SK-N-SH (cell line): Measurements from ENCODE around the gene NPAS3. TPM values are rescaled to one million over a fixed set of nuclear protein-coding genes. Genes with fewer than 3 reads are reported as not detected.

Source experiments
- CTCF ChIA-PET: fragments of 300-600, 350-600 bp; formaldehyde crosslinking; extraction: SDS; loops from one replicate; lab custom pipeline; 2021; lab: Yijun Ruan, JAX
- POLR2A ChIA-PET: fragments of 350-600 bp; sonication (Branson Sonifier 250); formaldehyde crosslinking; extraction: SDS; loops from one replicate; lab custom pipeline; 2020; ENCODE audit warnings: antibody characterized with exemption, inconsistent platforms; lab: Yijun Ruan, JAX
- DNase-seq: peaks from one replicate; pipeline ENCODE4 v3.0.0; 2012
- H2AFZ ChIP-seq: fragments of 200-600 bp; sonication (generic); 2 replicates; pipeline ENCODE4 v1.8.1; 2016; ENCODE audit warnings: antibody characterized with exemption, mild to moderate bottlenecking, low read depth
- H3F3A ChIP-seq: fragments of 200-600 bp; sonication (generic); replicated peaks from 2 replicates; pipeline ENCODE3; 2016; ENCODE audit warnings: antibody characterized with exemption, mild to moderate bottlenecking; ENCODE audit not compliant: insufficient read depth
- H3K27ac ChIP-seq, 2 experiments: fragments of 200-500 bp in 1 of 2; fragments of 200-600 bp in 1 of 2; sonication (Bioruptor generic) in 1 of 2; sonication (generic), shearing (Covaris generic) in 1 of 2; 2 replicates each; pipeline versions ENCODE4 v1.5.1 to v1.6.1; 2014 to 2016; ENCODE audit warnings: low read depth in 2 of 2, inconsistent platforms in 1 of 2, low read length in 1 of 2, mild to moderate bottlenecking in 1 of 2, mixed read lengths in 1 of 2
- H3K27me3 ChIP-seq: fragments of 200-600 bp; sonication (generic), shearing (Covaris generic); 2 replicates; pipeline ENCODE4 v1.6.1; 2016; ENCODE audit warnings: mixed run types; ENCODE audit not compliant: insufficient read depth
- H3K36me3 ChIP-seq, 2 experiments: fragments of 200-500 bp in 1 of 2; fragments of 200-600 bp in 1 of 2; sonication (Bioruptor generic) in 1 of 2; sonication (generic) in 1 of 2; replicated peaks in 1 of 2; 2 replicates each; pipeline versions ENCODE3 to v1.5.1; 2014 to 2016; ENCODE audit warnings: low read length in 1 of 2, mild to moderate bottlenecking in 1 of 2; ENCODE audit not compliant: insufficient read depth in 2 of 2, control insufficient read depth in 1 of 2
- H3K4me1 ChIP-seq, 2 experiments: fragments of 200-500 bp in 1 of 2; fragments of 200-600 bp in 1 of 2; sonication (Bioruptor generic) in 1 of 2; sonication (generic), shearing (Covaris generic) in 1 of 2; 2 replicates each; pipeline versions ENCODE4 v1.5.1 to v1.6.1; 2014 to 2016; ENCODE audit warnings: low read depth in 1 of 2, low read length in 1 of 2, mixed run types in 1 of 2; ENCODE audit not compliant: insufficient read depth in 2 of 2, control insufficient read depth in 1 of 2
- H3K4me2 ChIP-seq: fragments of 200-600 bp; sonication (generic), shearing (Covaris generic); 2 replicates; pipeline ENCODE4 v1.6.1; 2017; ENCODE audit warnings: mixed run types
- H3K4me3 ChIP-seq, 2 experiments: fragments of 200-500 bp in 1 of 2; fragments of 200-600 bp in 1 of 2; sonication (Bioruptor generic) in 1 of 2; sonication (generic), shearing (Covaris generic) in 1 of 2; 2 replicates each; pipeline versions ENCODE4 v1.5.1 to v1.8.1; 2014 to 2016; ENCODE audit warnings: low read depth in 2 of 2, inconsistent platforms in 1 of 2, low read length in 1 of 2, mild to moderate bottlenecking in 1 of 2, mixed read lengths in 1 of 2, moderate library complexity in 1 of 2
- H3K79me2 ChIP-seq: fragments of 200-600 bp; sonication (generic); 2 replicates; pipeline ENCODE4 v1.8.1; 2017; ENCODE audit warnings: mild to moderate bottlenecking; ENCODE audit not compliant: insufficient read depth
- H3K9ac ChIP-seq: fragments of 200-600 bp; sonication (generic); 2 replicates; pipeline ENCODE4 v1.6.1; 2017; ENCODE audit warnings: mixed run types
- H3K9me2 ChIP-seq: fragments of 200-600 bp; sonication (generic); 2 replicates; pipeline ENCODE4 v1.6.1; 2017; ENCODE audit warnings: mixed run types
- H3K9me3 ChIP-seq: fragments of 200-600 bp; sonication (generic); 2 replicates; pipeline ENCODE4 v1.6.1; 2017; ENCODE audit warnings: mixed run types, mild to moderate bottlenecking, moderate library complexity
- H4K20me1 ChIP-seq: fragments of 200-600 bp; sonication (generic); 2 replicates; pipeline ENCODE4 v1.6.1; 2017; ENCODE audit warnings: mild to moderate bottlenecking, mixed run types; ENCODE audit not compliant: insufficient read depth
- ELF1 ChIP-seq: IDR thresholded peaks from 2 replicates; pipeline ENCODE4 v1.4.0; 2012
- EZH2phosphoT487 ChIP-seq: fragments of 200-600 bp; sonication (generic); IDR thresholded peaks from 2 replicates; pipeline ENCODE4 v1.6.1; 2017; ENCODE audit warnings: low read depth, mixed run types, mild to moderate bottlenecking, antibody characterized with exemption, moderate library complexity, borderline replicate concordance
- GATA2 ChIP-seq: sonication (generic); formaldehyde crosslinking; IDR thresholded peaks from 2 replicates; pipeline ENCODE4 v1.5.0; 2020; ENCODE audit warnings: mild to moderate bottlenecking, missing genetic modification reagents
- JUND ChIP-seq: IDR thresholded peaks from 2 replicates; pipeline ENCODE4 v1.4.0; 2012
- NRF1 ChIP-seq: IDR thresholded peaks from 2 replicates; pipeline ENCODE4 v1.6.1; 2012; ENCODE audit warnings: low read depth, mild to moderate bottlenecking, low read length
- RCOR1 ChIP-seq: fragments of 150-350 bp; IDR thresholded peaks from 2 replicates; pipeline ENCODE4 v1.6.1; 2017; ENCODE audit warnings: antibody characterized with exemption, low read length
- RXRA ChIP-seq: IDR thresholded peaks from 2 replicates; pipeline ENCODE4 v1.4.0; 2012; ENCODE audit warnings: low read depth, mild to moderate bottlenecking, borderline replicate concordance
- SIN3A ChIP-seq: IDR thresholded peaks from 2 replicates; pipeline ENCODE4 v1.6.1; 2012; ENCODE audit warnings: low read depth, mild to moderate bottlenecking, low read length, moderate library complexity, borderline replicate concordance
- TCF12 ChIP-seq: IDR thresholded peaks from 2 replicates; pipeline ENCODE4 v1.4.0; 2012
- WGBS: methylation state at CpG from one replicate; pipeline ENCODE4 v1.1.6; 2017; ENCODE audit warnings: low lambda C conversion rate; 5-methylcytosine and 5-hydroxymethylcytosine counted together
- polyA plus RNA-seq, 3 experiments: library from polyadenylated mRNA; depleted of rRNA; stranded (reverse); fragments of >200 nt; gene quantifications; 2 replicates each; pipeline ENCODE4 v1.2.3, GENCODE V29; 2012
- TF ChIP-seq, protein P1 (sequence below): IDR thresholded peaks from 2 replicates; pipeline ENCODE4 v1.6.1; 2012; ENCODE audit warnings: mild to moderate bottlenecking, low read depth, low read length, moderate library complexity
- TF ChIP-seq, protein P2 (sequence below): IDR thresholded peaks from 2 replicates; pipeline ENCODE4; 2012

Gene NPAS3
- polyA plus RNA-seq, 1 of the 3 experiments (the other 2 are of a cell fraction): 4.3 TPM

DNA sequence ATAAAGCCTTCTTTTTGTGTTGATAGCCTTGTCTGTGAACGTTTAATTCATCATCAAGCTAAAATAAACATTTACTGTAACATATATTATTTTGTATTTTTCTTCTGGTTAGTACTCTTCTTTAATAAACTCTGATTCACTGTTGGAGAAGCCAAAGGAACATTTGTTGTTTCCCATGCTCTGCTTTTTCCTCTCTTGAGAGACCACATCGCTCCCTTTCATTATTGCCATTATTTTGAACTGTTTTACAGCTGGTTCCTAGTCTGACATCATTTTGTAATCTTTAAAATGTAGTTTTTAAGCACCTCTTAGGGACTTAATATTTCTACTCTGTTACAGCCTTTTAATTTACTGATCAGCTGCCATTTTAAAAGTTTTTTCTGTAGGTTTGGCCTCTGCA lies 301.8 kb downstream of the NPAS3 start:
- H3K9me2 ChIP-seq: no peaks in the 10 kb centered on the region
- no peak overlapping the region for H3K4me3 ChIP-seq
- TF ChIP-seq SIN3A (no peak), RXRA (no peak), NRF1 (no peak), GATA2 (CRISPR knock-in tag) (no peak), ELF1 (no peak)
- TF ChIP-seq, protein P1, sequence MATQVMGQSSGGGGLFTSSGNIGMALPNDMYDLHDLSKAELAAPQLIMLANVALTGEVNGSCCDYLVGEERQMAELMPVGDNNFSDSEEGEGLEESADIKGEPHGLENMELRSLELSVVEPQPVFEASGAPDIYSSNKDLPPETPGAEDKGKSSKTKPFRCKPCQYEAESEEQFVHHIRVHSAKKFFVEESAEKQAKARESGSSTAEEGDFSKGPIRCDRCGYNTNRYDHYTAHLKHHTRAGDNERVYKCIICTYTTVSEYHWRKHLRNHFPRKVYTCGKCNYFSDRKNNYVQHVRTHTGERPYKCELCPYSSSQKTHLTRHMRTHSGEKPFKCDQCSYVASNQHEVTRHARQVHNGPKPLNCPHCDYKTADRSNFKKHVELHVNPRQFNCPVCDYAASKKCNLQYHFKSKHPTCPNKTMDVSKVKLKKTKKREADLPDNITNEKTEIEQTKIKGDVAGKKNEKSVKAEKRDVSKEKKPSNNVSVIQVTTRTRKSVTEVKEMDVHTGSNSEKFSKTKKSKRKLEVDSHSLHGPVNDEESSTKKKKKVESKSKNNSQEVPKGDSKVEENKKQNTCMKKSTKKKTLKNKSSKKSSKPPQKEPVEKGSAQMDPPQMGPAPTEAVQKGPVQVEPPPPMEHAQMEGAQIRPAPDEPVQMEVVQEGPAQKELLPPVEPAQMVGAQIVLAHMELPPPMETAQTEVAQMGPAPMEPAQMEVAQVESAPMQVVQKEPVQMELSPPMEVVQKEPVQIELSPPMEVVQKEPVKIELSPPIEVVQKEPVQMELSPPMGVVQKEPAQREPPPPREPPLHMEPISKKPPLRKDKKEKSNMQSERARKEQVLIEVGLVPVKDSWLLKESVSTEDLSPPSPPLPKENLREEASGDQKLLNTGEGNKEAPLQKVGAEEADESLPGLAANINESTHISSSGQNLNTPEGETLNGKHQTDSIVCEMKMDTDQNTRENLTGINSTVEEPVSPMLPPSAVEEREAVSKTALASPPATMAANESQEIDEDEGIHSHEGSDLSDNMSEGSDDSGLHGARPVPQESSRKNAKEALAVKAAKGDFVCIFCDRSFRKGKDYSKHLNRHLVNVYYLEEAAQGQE: no peak
- no peak for DNase-seq
- ChIA-PET POLR2A (no interaction called here), CTCF (interaction anchor here (0.6 to 1.1 kb wide), 2 partner anchors 28 to 34 kb away, joined by 3 to 4 read pairs; no protein-coding TSS in a partner anchor)
- no peaks in the 10 kb centered on the region for H3K27me3 ChIP-seq
- H3K9me3 ChIP-seq: no peaks in the 10 kb centered on the region
- no peaks in the 10 kb centered on the region for H3K36me3 ChIP-seq
- H4K20me1 ChIP-seq: no peaks in the 10 kb centered on the region
- no peak overlapping the region for H3K4me2 ChIP-seq
- no peak overlapping the region for H2AFZ ChIP-seq
- no peaks in the 10 kb centered on the region for H3K79me2 ChIP-seq
- no peaks in the 10 kb centered on the region for H3F3A ChIP-seq
- H3K4me1 ChIP-seq: peaks cover 0 to 6% of the 10 kb centered on the region in 2 experiments; a peak in 1 of 4 replicates
- WGBS: 75% methylated on average over 2 of the region's 2 CpGs
- H3K27ac ChIP-seq: no peak overlapping the region
- H3K9ac ChIP-seq: no peak overlapping the region

DNA sequence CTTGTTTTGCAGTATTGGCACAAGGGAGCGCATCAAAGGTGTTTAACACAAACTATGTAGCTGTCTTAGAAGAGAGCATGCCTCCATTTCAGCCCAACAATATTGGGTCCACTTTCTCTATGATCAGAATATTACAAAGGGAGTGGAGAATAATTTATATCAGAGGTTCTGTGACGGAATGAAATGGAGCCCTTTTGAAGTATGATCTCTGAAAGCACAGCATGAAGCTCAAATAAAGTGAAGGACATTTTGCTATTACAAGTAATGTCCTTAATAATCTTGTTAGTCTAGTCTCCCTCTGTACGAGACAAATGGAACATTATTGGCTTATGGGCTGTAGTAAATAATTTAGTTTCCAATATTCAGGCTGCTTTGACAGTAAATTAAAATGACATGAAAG lies 302.7 kb downstream of the NPAS3 start:
- H3K79me2 ChIP-seq: no peaks in the 10 kb centered on the region
- no peaks in the 10 kb centered on the region for H3K36me3 ChIP-seq
- H3K4me2 ChIP-seq: no peak overlapping the region
- 80% methylated on average over 3 of the region's 3 CpGs for WGBS
- peaks cover 0 to 6% of the 10 kb centered on the region in 2 experiments; a peak in 1 of 4 replicates for H3K4me1 ChIP-seq
- no peak overlapping the region for H2AFZ ChIP-seq
- H3K9me3 ChIP-seq: no peaks in the 10 kb centered on the region
- H3K9me2 ChIP-seq: no peaks in the 10 kb centered on the region
- H3K27me3 ChIP-seq: no peaks in the 10 kb centered on the region
- no peaks in the 10 kb centered on the region for H4K20me1 ChIP-seq
- H3F3A ChIP-seq: no peaks in the 10 kb centered on the region
- no peak overlapping the region for H3K27ac ChIP-seq
- TF ChIP-seq RCOR1 (no peak), EZH2phosphoT487 (no peak), JUND (no peak), TCF12 (no peak)
- TF ChIP-seq, protein P2, sequence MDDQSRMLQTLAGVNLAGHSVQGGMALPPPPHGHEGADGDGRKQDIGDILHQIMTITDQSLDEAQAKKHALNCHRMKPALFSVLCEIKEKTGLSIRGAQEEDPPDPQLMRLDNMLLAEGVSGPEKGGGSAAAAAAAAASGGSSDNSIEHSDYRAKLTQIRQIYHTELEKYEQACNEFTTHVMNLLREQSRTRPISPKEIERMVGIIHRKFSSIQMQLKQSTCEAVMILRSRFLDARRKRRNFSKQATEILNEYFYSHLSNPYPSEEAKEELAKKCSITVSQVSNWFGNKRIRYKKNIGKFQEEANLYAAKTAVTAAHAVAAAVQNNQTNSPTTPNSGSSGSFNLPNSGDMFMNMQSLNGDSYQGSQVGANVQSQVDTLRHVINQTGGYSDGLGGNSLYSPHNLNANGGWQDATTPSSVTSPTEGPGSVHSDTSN: no peak
- no peak overlapping the region for H3K9ac ChIP-seq
- ChIA-PET CTCF (interaction anchor here (1.1 kb wide), 1 partner anchor 27 kb away, joined by 4 read pairs; no protein-coding TSS in a partner anchor), POLR2A (no interaction called here)
- no peak for DNase-seq
- H3K4me3 ChIP-seq: no peak overlapping the region
